GM18909 (cell line): ENCODE data around the gene ZCCHC3.
"Not testable (repeated sequence)": the region's sequence is repeated elsewhere in the genome, so short reads cannot be mapped to it uniquely, and the experiment has no call there.

ENCODE experiments used
- ATAC-seq: cut with Tn5 transposase; IDR thresholded peaks from one replicate; pipeline ENCODE4 v1.9.1; 2021; ENCODE audit warnings: mild to moderate bottlenecking; ENCODE audit not compliant: unreplicated experiment, poor library complexity

Gene ZCCHC3

GRCh38 chr20:297098-297924 lies at the start of gene ZCCHC3:
ZCCHC3 (plus strand) TSS chr20:297570; CDS start chr20:297587, 17 bp downstream.
- peak; percentile 82 for ATAC-seq

- ATAC-seq = no peak
These were observed 46.0 kb upstream of the ZCCHC3 start for GRCh38 chr20:251354-251753.

- no peak for ATAC-seq
These were observed 44.6 kb upstream of the ZCCHC3 start for GRCh38 chr20:252801-253200.

- not testable (repeated sequence) for ATAC-seq
These were observed 43.9 kb upstream of the ZCCHC3 start for GRCh38 chr20:253447-253846.

- ATAC-seq = no peak
These were observed 40.0 kb upstream of the ZCCHC3 start, which contains the start of gene DEFB132 for GRCh38 chr20:257419-257818. DEFB132 (plus strand) TSS chr20:257724; CDS start chr20:257779, 55 bp downstream.

GRCh38 chr20:258269-258858 lies 39.0 kb upstream of the ZCCHC3 start:
- ATAC-seq = no peak

- ATAC-seq = no peak
These were observed 38.4 kb upstream of the ZCCHC3 start for GRCh38 chr20:258963-259362.

- ATAC-seq = no peak
These were observed 37.4 kb upstream of the ZCCHC3 start for GRCh38 chr20:259981-260380.

- ATAC-seq = no peak
These were observed 33.7 kb upstream of the ZCCHC3 start for GRCh38 chr20:263701-264100.

GRCh38 chr20:266596-267562 lies 30.5 kb upstream of the ZCCHC3 start:
- ATAC-seq = peak; percentile 90

GRCh38 chr20:270517-270916 lies 26.9 kb upstream of the ZCCHC3 start:
- ATAC-seq = no peak

- no peak for ATAC-seq
These were observed 26.3 kb upstream of the ZCCHC3 start for GRCh38 chr20:271069-271468.

- no peak for ATAC-seq
These were observed 25.8 kb upstream of the ZCCHC3 start for GRCh38 chr20:271528-271927.

GRCh38 chr20:272718-273117 lies 24.7 kb upstream of the ZCCHC3 start:
- no peak for ATAC-seq

GRCh38 chr20:273884-274283 lies 23.5 kb upstream of the ZCCHC3 start:
- no peak for ATAC-seq

- no peak for ATAC-seq
These were observed 21.6 kb upstream of the ZCCHC3 start for GRCh38 chr20:275791-276190.

GRCh38 chr20:276620-277495 lies 20.5 kb upstream of the ZCCHC3 start:
- no peak for ATAC-seq

GRCh38 chr20:277496-277781 lies 19.9 kb upstream of the ZCCHC3 start:
- ATAC-seq = no peak

- ATAC-seq = no peak
These were observed 19.2 kb upstream of the ZCCHC3 start for GRCh38 chr20:278181-278580.
